Vagina (tissue), 2 donors: ENCODE data around the gene CAMP.

Source experiments
- POLR2A ChIP-seq, 2 donors: fragments of 450-650 bp; IDR thresholded peaks; one replicate each; pipeline ENCODE4 v1.6.1; 2017; ENCODE audit warnings: antibody characterized with exemption in 2 of 2, mild to moderate bottlenecking in 2 of 2, moderate library complexity in 2 of 2
- POLR2AphosphoS5 ChIP-seq, 2 donors: sonication (generic); formaldehyde crosslinking; IDR thresholded peaks; one replicate each; pipeline ENCODE4 v1.9.0; 2017; ENCODE audit warnings: antibody characterized with exemption in 2 of 2, mild to moderate bottlenecking in 2 of 2, low read depth in 1 of 2; ENCODE audit not compliant: insufficient read depth in 1 of 2
- TF ChIP-seq, protein P1 (sequence below), 3 experiments: fragments of 450-650 bp in 2 of 3; fragments of 200-600 bp in 1 of 3; sonication (generic) in 1 of 3; IDR thresholded peaks; one replicate each; pipeline ENCODE4 v1.5.1; 2017 to 2019; ENCODE audit warnings: antibody characterized with exemption in 3 of 3, mild to moderate bottlenecking in 2 of 3, moderate library complexity in 2 of 3

DNA sequence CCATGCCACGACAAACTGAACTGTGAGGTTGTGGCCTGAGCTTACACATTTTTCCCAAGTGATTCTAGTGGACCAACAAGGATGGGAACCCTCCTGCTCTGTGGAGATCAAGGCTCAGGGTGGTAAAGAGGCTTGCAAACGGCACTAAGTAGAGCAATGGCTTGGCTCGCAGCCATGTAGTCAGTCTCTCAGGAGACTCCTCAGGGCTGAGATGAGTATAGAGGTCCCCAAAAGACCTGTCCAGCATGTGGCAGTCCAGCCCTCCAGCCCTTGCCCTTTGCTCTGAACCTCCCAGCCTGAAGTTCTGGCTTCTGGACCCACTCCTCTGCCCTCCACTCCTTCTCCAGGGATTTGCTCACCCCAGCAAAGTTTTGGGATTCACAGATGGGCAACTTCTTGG lies 8.3 kb upstream of the CAMP start:
- TF ChIP-seq, protein P1, sequence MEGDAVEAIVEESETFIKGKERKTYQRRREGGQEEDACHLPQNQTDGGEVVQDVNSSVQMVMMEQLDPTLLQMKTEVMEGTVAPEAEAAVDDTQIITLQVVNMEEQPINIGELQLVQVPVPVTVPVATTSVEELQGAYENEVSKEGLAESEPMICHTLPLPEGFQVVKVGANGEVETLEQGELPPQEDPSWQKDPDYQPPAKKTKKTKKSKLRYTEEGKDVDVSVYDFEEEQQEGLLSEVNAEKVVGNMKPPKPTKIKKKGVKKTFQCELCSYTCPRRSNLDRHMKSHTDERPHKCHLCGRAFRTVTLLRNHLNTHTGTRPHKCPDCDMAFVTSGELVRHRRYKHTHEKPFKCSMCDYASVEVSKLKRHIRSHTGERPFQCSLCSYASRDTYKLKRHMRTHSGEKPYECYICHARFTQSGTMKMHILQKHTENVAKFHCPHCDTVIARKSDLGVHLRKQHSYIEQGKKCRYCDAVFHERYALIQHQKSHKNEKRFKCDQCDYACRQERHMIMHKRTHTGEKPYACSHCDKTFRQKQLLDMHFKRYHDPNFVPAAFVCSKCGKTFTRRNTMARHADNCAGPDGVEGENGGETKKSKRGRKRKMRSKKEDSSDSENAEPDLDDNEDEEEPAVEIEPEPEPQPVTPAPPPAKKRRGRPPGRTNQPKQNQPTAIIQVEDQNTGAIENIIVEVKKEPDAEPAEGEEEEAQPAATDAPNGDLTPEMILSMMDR (IDR thresholded peaks at IDR 0.05): no peak
- TF ChIP-seq POLR2A (IDR thresholded peaks at IDR 0.05) (no peak), POLR2AphosphoS5 (IDR thresholded peaks at IDR 0.05; ENCODE audit: insufficient read depth in 1 of 2, low read depth in 1 of 2) (no peak)
